Panc1 (cell line): ENCODE results near the gene THEMIS2.

ENCODE experiments used
- POLR2AphosphoS5 ChIP-seq: IDR thresholded peaks from 2 replicates; pipeline ENCODE4 v1.6.1; 2012; ENCODE audit warnings: mild to moderate bottlenecking, low read depth, low read length, moderate library complexity
- SIN3A ChIP-seq: IDR thresholded peaks from 2 replicates; pipeline ENCODE4 v1.6.1; 2012; ENCODE audit warnings: low read depth, mild to moderate bottlenecking, low read length, moderate library complexity, borderline replicate concordance; ENCODE audit not compliant: insufficient read depth
- TCF7L2 ChIP-seq: IDR thresholded peaks from 2 replicates; pipeline ENCODE4 v1.6.1; 2011; ENCODE audit warnings: mild to moderate bottlenecking, low read depth, low read length, inconsistent platforms
- TF ChIP-seq, protein P1 (sequence below): fragments of 450-650 bp; IDR thresholded peaks from 2 replicates; pipeline ENCODE4 v1.5.1; 2017; ENCODE audit warnings: mild to moderate bottlenecking
- TF ChIP-seq, protein P2 (sequence below), 2 experiments: IDR thresholded peaks; 2 replicates each; pipeline ENCODE4 v1.6.1; 2011 to 2012; ENCODE audit warnings: low read depth in 2 of 2, control low read depth in 1 of 2, low read length in 1 of 2, mild to moderate bottlenecking in 1 of 2, moderate library complexity in 1 of 2; ENCODE audit not compliant: insufficient read depth in 1 of 2

DNA sequence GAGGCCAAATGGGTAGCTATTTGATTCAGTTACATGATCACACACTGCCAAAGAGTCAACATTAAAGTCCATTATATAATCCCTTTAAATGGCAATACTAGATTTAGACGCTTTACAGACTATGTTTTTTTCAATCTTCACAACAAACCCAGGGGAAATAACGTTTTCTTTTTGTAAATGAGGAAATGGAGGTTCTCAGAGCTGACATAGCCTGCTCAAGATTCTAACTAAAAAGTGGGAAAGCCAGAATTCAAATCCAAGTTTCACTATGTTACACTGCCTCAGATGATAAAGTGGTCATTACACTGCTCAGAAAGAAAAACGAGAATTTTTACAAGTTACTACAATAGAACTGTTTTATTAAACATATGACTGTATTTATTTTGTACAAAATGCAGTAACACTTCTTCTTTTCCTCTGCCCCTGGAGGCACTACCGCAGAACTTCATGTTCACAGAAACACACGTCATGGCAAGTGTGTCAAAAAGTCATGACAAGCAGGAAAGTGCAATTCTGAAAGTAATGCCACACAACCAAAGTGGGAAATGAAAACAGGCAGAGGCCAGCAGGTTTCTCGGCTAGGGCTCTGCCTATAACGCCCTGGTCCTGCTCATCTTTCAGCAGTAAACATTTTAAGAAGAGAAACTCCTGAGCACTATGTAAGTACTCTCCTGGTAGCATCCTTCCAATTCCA lies 19.0 kb downstream of the THEMIS2 start:
- TF ChIP-seq, protein P1, sequence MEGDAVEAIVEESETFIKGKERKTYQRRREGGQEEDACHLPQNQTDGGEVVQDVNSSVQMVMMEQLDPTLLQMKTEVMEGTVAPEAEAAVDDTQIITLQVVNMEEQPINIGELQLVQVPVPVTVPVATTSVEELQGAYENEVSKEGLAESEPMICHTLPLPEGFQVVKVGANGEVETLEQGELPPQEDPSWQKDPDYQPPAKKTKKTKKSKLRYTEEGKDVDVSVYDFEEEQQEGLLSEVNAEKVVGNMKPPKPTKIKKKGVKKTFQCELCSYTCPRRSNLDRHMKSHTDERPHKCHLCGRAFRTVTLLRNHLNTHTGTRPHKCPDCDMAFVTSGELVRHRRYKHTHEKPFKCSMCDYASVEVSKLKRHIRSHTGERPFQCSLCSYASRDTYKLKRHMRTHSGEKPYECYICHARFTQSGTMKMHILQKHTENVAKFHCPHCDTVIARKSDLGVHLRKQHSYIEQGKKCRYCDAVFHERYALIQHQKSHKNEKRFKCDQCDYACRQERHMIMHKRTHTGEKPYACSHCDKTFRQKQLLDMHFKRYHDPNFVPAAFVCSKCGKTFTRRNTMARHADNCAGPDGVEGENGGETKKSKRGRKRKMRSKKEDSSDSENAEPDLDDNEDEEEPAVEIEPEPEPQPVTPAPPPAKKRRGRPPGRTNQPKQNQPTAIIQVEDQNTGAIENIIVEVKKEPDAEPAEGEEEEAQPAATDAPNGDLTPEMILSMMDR: no peak
- TF ChIP-seq POLR2AphosphoS5: no peak
- TF ChIP-seq SIN3A: no peak
- no peak for TF ChIP-seq TCF7L2
- TF ChIP-seq, protein P2, sequence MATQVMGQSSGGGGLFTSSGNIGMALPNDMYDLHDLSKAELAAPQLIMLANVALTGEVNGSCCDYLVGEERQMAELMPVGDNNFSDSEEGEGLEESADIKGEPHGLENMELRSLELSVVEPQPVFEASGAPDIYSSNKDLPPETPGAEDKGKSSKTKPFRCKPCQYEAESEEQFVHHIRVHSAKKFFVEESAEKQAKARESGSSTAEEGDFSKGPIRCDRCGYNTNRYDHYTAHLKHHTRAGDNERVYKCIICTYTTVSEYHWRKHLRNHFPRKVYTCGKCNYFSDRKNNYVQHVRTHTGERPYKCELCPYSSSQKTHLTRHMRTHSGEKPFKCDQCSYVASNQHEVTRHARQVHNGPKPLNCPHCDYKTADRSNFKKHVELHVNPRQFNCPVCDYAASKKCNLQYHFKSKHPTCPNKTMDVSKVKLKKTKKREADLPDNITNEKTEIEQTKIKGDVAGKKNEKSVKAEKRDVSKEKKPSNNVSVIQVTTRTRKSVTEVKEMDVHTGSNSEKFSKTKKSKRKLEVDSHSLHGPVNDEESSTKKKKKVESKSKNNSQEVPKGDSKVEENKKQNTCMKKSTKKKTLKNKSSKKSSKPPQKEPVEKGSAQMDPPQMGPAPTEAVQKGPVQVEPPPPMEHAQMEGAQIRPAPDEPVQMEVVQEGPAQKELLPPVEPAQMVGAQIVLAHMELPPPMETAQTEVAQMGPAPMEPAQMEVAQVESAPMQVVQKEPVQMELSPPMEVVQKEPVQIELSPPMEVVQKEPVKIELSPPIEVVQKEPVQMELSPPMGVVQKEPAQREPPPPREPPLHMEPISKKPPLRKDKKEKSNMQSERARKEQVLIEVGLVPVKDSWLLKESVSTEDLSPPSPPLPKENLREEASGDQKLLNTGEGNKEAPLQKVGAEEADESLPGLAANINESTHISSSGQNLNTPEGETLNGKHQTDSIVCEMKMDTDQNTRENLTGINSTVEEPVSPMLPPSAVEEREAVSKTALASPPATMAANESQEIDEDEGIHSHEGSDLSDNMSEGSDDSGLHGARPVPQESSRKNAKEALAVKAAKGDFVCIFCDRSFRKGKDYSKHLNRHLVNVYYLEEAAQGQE (IDR thresholded peaks at IDR 0.05; ENCODE audit: insufficient read depth in 1 of 2, low read depth in 2 of 2, low read length in 1 of 2): no peak
